HFF-Myc (cell line): ENCODE measurements around the gene CCER1.
A peak's percentile ranks its signal among the peaks of the same experiment; 100 is the strongest.
"Not testable (repeated sequence)": the region's sequence is repeated elsewhere in the genome, so short reads cannot be mapped to it uniquely, and the experiment has no call there.

Source experiments
- DNase-seq: peaks from one replicate; pipeline ENCODE4 v3.0.0-alpha.2; 2011; ENCODE audit warnings: low read depth; ENCODE audit errors: extremely low read depth
- H3K4me3 ChIP-seq: replicated peaks from 2 replicates; pipeline ENCODE4 v1.5.1; 2011; ENCODE audit warnings: low read depth, mild to moderate bottlenecking, control low read depth, low read length
- TF ChIP-seq, protein P1 (sequence below): IDR thresholded peaks from 2 replicates; pipeline ENCODE4 v1.5.1; 2012; ENCODE audit warnings: mild to moderate bottlenecking, low read depth, low read length, control low read depth; ENCODE audit errors: missing control alignments

CCER1 gene

DNA sequence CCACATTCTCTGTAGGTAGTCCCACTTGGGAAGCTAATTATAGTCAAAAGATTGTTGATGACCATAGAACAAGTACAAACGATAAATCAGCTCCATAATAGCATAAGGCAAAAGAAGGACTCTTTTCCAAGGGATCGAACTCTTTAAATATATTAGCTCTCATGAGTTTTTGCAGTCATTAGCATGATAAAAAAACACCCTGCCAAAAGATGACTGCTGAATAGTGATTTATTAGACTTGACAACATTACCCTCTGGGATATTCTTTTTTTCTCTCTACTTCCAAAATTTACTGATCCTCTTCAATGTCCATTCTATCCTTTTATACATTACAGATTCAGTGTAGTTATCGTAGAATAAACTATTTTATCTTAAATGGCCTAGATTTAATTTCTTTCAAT is 35.6 kb upstream of the CCER1 start:
- no peak overlapping the region for H3K4me3 ChIP-seq
- no peak for DNase-seq
- TF ChIP-seq, protein P1, sequence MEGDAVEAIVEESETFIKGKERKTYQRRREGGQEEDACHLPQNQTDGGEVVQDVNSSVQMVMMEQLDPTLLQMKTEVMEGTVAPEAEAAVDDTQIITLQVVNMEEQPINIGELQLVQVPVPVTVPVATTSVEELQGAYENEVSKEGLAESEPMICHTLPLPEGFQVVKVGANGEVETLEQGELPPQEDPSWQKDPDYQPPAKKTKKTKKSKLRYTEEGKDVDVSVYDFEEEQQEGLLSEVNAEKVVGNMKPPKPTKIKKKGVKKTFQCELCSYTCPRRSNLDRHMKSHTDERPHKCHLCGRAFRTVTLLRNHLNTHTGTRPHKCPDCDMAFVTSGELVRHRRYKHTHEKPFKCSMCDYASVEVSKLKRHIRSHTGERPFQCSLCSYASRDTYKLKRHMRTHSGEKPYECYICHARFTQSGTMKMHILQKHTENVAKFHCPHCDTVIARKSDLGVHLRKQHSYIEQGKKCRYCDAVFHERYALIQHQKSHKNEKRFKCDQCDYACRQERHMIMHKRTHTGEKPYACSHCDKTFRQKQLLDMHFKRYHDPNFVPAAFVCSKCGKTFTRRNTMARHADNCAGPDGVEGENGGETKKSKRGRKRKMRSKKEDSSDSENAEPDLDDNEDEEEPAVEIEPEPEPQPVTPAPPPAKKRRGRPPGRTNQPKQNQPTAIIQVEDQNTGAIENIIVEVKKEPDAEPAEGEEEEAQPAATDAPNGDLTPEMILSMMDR = no peak

DNA sequence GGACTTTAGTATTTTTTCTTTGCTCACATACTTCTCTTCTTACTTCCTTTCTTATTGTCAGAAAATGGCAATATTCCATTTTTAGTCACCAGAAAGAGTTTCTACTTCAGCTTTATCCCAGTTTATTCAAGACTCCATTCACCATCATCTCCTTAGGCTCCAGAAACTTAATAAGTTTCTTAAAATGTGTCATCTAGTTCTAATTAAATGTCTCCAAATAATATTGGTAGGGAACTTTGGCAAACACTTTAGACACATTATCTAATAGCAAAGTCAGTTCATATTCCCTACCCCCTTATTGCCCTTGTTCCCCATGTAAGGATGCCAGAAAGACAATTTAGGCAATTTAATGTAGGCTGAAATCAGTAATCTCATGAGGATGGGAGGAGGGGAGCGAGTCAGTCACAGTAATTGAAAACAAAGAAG is 34.7 kb upstream of the CCER1 start:
- no peak overlapping the region for H3K4me3 ChIP-seq
- no peak for DNase-seq
- TF ChIP-seq, protein P1 = no peak

DNA sequence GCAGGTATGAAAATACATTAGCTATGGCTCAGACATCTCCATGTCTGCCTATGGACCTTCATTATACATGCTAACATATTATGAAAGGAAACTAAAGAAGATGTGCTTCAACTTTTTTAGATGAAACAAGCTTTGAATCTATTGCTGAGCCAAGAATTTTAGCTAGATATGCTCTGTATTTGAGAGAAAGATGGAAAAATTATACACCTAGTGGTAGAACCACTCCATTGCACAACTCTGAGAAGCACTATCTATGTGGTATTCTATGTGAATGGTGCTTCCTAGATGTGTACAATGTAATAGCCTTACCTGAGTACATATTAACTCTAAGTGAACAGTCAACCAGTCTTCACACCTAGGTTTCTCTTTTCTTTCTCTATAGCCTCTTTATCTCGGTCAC is 32.5 kb upstream of the CCER1 start:
- TF ChIP-seq, protein P1 = no peak
- no peak for DNase-seq
- H3K4me3 ChIP-seq = no peak overlapping the region

DNA sequence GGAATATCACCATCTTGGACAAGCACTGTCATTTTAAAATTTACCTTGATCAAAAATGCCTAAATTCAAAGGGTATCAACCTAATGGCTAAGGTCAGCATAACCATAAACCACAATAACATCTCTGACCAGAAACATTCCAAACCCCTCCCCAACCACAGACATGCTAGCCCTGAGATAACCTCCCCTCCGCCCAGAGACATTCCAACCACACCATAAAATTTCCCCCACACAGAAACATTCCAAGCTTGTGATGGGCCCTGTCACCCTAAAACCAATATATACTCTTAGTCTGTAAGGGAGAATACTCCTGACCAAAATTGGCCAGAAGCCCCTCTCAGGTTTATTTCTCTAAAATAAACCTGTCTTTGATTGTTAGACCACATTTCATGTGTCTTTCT is 32.1 kb upstream of the CCER1 start:
- DNase-seq = no peak
- no peak overlapping the region for H3K4me3 ChIP-seq
- TF ChIP-seq, protein P1 = no peak

DNA sequence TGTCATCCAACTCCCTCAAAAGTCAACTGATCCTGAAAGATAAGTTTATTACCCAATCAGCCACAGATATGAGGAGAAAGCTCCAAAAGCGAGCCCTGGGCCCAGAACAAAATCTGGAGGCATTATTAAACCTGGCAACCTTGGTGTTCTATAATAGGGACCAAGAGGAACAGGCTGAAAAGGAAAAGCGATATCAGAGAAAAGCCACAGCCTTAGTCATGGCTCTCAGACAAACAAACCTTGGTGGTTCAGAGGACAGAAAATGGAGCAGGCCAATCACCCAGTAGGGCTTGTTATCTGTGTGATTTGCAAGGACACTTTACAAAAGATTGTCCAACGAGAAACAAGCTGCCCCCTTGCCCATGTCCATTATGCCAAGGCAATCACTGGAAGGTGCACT is 30.4 kb upstream of the CCER1 start:
- DNase-seq, H3K4me3 ChIP-seq: not testable (repeated sequence)

DNA sequence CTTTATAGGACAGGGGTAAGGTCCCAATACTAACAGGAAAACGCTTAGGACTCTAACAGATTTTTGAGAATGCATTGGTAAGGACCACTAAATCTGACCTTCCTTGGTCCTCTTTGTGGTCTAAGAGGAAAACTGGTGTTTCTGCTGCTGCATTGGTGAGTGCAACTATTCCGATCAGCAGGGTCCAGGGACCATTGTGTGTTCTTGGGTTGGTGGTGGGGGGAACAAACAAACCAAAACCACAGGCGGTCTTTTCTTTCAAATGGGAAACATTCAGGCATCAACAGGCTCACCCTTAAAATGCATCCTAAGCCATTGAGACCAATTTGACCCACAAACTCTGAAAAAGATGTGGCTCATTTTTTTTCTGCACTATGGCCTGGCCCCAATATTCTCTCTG is 29.1 kb upstream of the CCER1 start:
- TF ChIP-seq, protein P1 = no peak
- no peak overlapping the region for H3K4me3 ChIP-seq
- DNase-seq = no peak

DNA sequence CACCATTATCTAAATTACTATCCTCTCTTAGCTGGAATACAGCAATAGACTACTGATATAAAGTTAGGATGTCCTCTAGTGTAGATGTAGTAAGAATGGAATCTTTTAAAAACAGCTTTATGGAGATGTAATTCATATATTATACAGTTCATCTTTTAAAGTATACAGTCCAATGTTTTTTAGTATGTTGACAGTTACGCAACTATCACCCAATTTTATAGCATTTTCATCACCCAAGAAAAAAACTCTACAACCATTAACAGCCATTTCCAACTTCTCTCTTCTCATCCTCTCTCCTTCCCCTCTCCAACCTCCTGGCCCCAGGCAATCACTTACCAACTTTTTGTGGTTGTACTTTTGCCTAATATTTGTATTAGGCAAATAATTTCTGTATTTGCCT is 27.2 kb upstream of the CCER1 start:
- TF ChIP-seq, protein P1 = no peak
- H3K4me3 ChIP-seq = no peak overlapping the region
- DNase-seq = no peak

DNA sequence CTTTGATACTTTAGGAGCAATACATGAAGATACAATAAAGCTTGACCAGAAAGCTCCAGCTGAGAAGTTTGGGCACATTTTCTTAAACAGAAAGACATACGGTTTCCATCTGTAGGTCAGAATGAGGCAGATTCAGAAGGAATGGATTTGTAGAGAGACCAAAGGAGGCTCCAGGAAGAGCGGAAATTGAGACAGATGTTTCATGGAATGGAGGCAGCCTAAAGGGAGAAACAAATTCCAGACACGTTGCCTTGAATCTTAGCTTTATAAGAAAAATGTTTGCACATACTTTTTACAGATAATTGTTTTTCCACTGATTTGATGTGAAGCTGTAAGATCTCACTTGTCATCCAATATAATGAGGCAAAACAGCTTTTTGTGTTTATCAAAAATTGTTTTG is 25.0 kb upstream of the CCER1 start:
- no peak overlapping the region for H3K4me3 ChIP-seq
- TF ChIP-seq, protein P1 = no peak
- DNase-seq = peak; percentile 72
